ENCODE data around the gene PVALB.

PVALB gene

DNA sequence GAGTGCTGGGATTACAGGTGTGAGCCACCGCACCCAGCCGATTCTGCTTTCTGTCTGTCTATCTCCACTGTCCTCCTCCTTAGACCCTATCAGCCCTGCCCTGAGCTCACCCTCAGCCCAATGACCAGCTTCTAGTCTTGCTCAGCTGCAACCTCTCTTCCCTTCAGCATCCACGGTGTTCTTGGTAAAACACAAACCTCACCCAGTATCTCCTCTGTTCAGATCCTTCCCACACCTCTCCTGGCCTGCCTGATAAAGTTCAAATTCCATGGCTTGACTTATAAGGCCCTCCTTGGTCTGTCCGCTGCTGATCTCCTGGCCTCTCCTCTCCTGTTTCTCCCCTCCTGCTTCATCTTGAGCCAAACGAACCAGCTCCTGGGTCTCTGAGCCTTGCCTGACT lies 29.4 kb upstream of the PVALB start:
- DNase-seq, result no peak

DNA sequence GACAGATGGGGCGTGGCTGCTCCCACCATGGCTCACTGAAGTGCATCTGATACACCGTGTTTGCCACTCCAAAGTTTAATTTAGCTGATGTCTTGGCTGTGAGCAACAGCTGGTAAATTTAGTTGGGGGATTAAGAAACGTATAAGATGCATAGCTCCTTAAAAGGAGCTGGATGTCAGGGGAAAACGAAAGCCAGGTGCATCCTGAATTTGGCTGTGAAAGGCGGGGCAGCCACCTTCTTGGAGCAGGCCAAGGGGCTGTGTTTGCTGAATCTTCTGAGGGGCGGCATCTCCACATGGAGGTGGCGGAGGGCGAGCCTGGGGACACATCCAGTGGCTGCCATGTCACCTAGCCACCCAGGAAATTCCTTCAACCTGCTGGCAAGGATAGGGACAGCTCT lies 23.3 kb upstream of the PVALB start:
- no peak for DNase-seq

DNA sequence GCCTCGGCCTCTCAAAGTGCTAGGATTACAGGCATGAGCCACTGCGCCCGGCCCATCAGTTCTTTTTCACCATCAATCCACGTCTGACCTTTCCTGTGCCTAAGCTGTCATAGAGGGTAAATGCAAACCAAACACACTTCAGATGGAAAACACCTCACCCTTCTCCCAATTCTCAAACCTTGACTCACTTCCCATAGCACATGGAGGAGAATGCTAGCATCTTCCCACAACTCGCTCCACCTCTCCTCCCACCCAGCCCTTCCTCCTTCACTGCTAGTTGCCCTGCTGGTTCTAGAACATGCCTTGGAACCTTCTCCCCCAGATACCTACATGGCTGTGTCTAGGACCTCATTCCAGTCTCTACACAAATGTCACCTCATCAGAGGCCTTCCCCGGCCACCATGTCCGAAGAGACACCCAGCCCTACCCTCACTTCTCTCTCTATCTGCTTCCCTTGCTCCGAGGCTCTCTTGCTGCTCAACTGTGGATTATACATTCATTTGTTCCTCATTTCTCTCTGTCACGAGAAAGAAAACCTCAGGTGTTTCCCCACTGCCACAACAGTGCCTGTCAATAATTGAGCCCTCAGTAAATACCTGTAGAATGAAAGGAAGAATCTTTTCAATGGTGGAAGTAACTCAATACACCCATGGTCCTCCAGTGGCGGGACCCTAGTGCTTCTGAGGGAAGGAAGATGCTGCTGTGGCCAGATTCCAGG lies 22.7 kb upstream of the PVALB start:
- DNase-seq, result no peak

DNA sequence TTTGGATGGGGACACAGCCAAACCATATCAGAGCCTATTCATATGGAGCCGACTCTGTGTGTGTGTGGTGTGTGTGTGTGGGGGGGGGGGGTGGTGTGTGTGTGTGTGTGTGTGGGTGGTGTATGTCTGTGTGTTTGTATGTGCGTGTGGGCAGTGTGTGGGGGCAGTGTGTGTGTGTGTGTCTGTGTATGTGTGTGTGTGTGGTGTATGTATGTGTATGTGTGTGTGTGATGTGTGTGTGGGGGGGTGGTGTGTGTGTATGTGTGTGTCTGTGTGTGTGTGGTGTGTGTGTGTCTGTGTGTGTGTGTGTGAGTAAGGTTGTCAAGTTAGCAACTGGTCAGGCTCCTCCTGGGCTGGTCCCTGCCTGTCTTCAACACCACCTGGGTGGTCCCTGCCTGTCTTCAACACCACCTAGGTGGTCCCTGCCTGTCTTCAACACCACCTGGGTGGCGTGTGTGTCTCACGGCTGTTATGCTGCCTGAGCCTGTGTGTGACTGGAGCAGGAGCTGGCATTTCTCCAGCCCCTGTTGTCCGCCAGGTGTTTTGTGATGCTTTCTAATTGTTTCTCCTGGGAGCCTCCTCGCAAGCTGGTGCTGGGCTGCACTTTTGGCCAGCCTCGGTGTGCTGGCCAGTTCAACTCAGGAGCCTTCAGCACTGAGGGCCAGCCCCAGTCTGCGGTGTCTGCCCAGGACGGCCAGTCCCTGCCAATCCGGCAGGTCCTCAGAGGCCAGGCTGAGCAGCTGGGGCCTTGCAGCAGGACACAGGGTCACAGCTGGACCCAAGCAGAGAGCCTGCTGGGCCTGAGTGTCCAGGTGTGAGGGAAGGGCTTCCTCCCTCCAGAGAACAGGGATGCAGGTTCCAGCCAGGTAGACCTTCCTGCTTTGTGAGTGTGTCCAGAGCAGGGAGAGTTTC lies 21.5 kb upstream of the PVALB start:
- peak; percentile 73 for DNase-seq

DNA sequence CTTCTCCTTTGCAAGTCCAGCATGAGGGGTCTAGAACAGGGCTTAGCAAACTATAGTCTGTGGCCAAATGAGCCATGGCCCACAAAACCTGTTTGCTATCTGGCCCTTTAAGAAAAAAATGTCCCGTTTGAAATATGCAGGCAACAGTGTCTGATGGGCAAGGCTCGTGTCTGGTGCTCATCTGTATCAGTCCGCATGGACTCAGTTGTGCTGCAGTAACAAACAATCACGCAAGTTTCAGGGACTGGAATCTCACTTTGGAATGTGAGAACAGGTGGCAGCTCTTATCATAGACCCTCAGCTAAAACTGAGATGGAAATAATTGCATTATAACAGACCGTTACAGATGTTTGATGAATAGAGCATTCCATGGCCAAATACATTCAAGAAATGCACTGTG lies 19.1 kb upstream of the PVALB start:
- no peak for DNase-seq

DNA sequence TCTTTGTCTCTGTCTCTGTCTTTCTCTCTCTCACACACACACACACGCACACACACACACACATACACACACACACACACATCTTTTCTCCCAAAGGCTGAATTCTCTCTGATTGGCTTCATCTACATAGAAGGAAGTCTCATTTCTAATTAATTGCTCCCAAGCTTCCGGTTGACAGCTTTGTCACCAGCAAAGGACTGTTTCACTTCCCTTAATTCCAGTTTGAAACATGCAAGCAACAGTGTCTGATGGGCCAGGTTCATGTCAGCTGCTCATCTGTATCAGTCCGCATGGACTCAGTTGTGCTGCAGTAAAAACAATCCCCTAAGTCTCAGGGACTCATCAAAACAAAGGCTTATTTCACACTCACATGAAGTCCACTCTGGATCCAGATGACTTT lies 16.2 kb upstream of the PVALB start:
- no peak for DNase-seq

DNA sequence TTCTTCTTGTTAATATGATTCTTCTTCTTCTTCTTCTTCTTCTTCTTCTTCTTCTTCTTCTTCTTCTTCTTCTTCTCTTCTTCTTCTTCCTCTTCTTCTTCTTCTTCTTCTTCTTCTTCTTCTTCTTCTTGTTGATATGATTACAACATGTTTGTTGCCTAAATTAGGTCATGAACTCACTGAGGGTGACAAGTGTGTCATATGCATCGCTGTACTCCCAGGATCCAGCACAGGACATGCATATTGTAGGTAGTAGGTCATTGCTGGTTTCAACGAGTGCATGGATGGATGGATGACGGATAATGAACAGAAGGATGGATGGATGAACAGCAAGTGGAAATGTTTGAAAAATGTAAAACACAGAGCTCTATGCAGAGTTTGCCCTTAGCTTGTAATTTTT lies 14.9 kb upstream of the PVALB start:
- no peak for DNase-seq

DNA sequence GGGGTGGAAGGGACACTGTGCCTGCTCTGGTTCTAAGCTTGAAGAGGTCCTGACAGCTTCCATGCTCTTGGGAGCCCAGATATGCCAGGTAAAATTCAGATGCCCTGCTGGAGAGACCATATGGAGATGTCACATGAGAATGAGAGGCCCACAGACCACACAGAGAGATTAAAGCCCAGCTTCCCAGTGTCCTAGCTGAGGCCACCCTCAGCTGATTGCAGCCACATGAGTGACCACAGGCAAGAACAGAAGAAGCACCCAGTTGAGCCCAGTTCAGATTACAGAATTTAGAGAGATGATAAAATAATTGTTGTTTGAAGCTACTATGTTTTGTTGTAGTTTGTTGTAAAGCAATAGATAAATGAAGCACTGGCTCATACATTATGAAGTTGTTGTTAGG lies 14.4 kb upstream of the PVALB start:
- no peak for DNase-seq

DNA sequence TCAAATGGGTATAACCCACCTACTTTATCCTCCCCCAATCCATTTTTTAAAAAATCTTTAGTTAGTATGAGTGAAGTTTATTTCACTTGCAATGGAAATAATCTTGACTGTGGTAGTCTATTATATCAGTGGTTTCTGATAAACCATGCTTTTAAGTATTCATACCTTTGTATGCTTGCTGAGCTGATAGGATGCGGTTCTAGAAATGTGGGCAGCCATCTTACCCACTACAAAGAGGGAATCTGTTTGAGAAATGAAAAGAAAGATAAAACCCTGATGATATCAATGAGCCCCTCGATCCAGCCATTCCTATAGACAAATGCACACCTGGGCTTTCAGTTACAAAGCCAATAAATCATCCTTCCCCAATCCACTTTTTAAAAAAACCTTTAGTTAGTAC lies 13.8 kb upstream of the PVALB start:
- DNase-seq, result no peak

DNA sequence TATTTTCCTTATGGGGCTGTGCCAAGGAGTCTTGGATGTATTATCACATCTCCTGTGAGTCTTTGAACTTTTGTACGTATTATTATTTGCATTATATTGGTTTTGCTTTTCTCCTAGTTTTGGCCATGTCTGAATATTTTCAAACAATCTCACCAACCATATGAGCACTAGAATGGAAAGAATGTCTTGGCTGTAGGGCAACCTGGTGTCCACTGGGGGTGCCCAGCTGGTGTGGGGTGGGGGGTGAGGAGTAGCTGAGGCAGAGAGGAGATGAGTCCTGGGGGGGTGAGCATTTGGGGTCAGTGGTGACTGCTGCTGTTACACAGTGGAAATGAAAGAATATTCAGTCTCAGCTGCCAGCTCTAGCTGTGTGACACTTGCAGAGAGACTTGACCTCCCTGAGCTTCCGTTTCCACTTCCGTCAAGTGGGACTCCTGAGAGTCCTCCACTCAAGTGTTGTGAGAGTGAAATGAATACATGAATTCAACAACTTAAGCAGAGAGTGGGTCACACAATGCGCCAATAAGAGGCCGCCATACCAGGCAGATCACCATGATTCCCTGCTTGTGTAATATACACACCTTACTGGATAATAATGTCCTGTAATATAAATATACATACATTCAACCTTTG lies 12.7 kb upstream of the PVALB start:
- no peak for DNase-seq

DNA sequence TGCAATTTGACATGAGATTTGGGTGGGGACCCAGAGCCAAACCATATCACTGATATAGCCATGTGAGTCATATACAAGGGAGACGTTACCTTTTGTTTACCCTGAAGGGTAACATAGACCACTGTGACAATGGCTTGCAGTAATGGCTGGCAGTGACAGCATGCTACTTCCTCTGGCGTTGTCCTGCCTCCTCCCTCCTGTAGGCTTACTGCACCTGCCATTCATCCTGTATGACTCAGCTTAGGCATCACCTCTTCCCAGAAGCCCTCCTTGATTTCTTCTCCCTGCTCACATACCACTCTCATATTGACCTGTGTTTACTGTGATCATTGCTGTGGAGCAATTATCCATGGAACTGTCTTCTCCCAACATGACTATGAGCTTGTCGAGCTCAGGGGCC lies 12.0 kb upstream of the PVALB start:
- no peak for DNase-seq

DNA sequence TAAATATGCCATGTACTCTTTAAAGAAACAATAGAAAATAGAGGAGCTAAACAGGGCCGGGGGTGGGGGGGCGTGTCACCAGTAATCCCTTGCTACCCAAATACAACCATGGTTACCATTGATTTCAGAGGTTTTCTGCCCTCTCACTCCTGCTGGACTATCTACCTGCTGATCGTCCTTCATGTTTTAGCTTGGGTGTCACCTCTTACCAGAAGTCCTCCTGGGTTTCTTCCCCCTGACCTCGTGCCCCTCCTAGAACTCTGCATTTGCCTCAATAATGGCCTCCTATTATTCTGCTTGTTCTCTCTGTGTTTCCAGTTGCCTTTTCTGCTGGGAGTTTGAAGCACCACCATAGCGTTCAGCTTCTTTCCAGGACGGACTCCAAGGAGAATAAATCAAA lies 9.4 kb upstream of the PVALB start:
- no peak for DNase-seq

DNA sequence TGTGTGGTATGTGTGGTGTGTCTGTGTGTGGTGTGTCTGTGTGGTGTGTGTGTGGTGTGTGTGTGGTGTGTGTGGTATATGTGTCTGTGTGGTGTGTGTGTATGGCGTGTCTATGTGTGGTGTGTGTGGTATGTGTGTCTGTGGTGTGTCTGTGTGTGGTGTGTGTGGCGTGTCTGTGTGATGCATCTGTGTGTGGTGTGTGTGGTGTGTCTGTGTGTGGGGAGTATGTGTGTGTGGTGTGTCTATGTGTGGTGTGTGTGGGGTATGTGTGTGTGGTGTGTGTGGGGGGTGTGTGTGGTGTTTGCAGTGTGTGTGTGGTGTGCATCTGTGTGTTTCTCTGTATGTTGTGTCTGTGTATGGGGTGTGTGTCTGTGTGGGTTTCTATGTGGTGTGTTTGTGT lies 7.8 kb upstream of the PVALB start:
- DNase-seq, result no peak

DNA sequence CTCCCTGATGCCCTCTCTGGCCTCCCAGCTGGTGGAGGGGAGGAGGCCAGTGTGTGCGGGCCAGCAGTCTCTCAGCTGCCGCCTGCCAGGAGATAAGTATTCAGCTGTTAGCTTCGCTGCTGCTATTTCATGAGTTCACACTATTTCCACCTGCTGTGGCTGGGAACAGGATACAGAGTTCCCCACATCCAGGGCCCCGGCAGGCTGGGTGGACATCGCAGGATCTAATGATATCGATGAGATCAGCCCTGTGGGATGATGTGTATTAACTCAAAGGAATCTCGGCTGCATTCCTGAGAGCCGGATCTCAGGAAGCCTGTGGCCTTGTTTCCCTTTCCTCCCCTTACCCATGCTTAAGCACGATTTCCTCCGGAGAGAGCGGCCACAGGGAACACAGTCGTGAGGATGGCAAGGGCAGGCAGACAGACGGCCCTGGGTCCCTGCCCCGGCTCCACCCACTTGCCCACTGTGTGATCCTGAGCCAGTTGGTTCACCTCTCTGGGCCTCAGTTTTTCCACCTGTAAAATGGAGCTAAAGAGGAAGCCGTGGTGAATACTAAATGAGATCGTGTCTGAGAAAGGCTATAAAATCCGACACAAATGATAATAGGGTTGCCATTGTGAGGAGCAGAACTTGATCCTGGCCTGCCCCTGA lies 6.5 kb upstream of the PVALB start:
- no peak for DNase-seq

DNA sequence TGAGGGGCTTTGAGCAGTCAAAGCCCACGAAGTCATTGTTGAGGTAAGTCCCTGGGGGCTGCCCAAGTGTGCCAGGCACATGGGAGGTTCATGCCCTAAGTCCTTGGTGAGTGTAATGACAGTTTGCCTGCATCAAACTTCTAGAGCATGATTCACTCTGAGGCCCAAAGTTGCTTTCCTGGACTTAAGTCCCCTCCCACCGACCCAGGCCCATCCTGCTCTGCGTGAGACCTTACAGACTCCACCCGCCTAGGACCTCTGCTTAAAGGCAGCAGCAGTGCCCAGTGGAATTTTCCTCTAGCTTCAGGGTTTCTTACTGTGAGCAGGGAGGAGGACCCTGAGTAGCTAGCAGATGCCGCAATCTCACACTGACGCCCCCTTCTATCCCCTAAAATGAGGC lies 5.7 kb upstream of the PVALB start:
- DNase-seq, result no peak

DNA sequence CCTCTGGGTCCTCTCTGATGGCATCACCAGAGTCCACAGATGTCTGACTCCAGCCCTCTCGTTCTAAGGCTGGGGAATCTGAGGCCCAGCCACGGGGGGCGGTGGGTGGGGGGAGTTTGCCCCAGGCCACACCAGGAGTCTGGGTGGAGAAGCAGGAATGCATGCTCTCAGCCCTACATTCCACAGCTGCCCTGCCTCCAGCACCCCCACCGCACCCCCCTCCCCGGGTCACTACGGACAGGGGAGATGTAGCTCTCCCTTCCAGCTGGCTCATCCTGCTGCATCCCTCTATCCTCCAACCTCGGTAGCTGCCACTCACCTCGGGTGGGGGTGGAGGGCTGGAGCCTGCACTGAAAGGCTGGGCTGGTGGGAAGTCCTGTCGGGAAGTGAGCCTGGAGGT lies 2.3 kb upstream of the PVALB start:
- DNase-seq, result no peak

DNA sequence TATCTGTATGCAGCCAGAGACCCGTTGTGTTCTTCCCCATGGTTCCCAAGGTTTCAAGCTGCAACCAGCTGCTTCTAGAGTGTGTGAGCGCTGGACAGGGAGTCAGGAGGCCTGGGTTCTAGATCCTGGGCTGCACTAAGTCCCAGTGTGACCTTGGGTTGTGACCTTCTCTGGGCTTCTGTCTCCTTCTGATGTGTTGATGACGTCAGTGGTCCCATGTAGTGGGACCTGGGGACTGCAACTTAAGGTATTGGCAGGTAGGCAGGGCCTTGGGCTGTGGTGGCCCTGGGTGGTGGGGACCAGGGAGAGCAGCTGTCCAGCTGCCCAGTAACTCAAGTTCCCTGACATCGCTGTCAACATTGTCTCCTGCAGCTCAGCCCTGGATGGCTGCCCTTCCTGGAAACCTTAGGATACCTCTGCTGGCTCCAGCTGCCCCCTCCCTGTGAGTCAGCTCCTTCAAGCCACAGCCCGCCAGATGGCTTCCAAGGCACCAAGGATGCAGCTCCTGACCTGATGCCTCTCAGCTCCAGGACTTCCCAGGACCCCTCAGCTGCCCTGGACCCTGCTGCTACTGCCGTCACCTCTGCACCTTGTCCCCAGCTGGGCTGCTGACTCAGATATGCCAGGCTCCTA lies 1.3 kb upstream of the PVALB start:
- no peak for DNase-seq

DNA sequence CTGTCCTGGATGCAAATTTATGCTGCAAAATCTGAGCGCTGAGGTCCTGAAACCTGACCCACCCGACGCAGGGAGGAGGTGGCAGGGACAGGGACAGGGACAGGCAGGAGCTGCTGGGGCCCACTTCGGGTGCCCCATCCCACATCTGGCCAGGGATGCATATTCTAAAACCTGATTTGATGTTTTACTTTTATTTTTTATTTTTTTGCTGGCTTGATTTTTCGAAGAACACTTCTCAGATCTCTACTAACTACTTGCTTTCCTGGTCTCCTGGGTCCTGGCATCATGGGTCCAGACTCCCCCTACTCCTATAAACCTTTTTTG lies 652 bp upstream of the PVALB start:
- no peak for DNase-seq

DNA sequence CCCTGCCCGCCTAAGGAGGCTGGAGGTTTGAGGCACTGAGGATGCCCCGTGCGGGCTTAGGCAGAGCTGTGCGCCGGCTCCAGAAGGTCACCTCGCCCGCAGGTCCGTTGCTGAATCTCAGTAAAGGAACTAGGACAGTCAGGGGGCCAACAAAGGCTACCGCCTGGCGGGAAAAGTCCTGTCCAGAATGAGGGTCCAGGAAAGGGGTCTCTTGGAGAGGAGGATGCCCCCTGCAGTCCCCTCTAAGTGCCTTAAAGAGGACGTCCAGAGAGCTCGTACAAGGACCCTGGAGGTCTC lies 548 bp downstream of the PVALB start:
- DNase-seq, result no peak

DNA sequence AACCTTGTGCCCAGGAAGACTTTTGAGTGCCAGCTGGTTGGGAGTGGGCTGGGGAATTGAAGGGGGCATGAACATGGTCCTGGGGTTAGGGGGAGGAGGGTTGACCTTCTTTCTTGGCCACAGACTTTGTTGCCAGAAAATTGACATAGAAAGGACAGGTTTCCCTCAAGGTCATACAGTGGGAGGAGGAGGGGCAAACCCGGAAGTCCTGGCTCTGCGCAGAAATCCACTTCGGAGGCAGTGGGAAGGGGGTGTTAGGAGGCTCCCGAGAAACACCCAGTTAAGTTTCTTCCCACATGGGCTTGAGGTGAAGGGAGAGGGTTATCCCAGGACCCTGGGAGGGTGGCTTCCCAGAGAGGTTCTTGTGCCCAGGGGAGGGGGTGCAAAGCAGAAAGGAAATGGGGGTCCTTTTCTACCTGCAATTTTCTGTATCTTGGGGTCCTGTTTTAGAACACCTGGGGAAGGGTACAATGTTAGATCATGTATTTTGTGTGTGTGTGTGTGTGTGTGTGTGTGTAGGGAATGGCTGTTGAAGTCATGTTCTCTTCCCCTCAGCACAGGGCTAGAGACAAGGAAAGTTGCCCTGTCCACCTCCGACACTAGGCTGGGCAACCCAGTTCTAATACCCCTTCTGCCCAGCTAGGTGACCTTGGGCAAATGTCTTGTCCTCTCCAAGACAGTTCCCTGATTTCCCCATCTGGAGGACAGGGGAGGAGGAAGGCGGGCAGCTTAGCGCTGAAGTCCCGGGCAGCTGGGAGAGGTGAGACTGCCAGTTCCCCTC lies 1.1 kb downstream of the PVALB start:
- no peak for DNase-seq

DNA sequence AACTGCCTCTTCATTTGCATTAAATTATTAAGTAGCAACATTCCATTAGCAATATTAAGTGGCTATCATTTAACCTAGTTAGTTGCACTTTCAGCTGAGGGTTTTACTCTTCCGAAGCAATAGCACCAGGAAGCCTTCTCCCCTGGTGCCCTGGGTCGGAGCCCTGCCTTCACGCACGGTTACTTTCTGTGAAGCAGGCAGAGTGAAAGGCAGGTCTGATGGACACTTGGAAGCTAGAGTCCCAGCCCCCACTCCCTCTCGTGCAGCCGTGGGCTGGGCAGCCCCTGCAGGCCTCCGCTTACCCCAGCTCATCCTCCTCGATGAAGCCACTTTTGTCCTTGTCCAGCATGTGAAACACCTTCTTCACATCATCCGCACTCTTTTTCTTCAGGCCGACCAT lies 2.0 kb downstream of the PVALB start:
- DNase-seq, result no peak

DNA sequence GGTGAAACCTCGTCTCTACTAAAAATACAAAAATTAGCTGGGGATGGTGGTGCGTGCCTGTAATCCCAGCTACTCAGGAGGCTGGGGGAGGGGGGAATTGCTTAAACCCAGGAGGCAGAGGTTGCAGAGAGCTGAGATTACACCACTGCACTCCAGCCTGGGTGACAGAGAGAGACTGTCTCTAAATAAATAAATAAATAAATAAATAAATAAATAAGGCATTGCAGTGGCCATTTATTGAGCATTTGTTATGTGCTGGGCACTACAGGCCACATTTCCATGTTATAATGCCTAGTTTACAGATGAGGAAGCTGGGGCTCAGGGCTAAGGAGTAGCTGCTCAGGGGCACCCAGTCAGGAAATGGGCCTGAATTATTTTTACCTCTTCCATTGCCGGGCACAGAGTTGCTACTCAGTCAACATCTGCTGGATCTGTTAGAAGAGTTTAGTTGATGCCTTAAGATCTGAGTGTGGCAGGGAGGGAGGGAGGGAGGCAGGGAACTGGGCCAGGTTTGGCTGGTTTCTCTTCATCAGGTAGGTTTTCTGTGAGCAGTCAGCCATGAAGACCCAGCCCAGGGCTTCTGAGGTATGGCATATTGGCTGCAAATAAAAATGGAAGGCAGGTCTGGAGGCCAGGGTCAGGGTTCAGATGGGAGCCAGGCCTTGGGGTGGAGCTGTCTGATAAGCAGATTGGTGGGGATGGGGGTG lies 5.6 kb downstream of the PVALB start:
- DNase-seq, result no peak
